ENCODE results near the gene SELENOS.
A peak's percentile ranks its signal among the peaks of the same experiment; 100 is the strongest.

The SELENOS gene, protein sequence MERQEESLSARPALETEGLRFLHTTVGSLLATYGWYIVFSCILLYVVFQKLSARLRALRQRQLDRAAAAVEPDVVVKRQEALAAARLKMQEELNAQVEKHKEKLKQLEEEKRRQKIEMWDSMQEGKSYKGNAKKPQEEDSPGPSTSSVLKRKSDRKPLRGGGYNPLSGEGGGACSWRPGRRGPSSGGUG

DNA sequence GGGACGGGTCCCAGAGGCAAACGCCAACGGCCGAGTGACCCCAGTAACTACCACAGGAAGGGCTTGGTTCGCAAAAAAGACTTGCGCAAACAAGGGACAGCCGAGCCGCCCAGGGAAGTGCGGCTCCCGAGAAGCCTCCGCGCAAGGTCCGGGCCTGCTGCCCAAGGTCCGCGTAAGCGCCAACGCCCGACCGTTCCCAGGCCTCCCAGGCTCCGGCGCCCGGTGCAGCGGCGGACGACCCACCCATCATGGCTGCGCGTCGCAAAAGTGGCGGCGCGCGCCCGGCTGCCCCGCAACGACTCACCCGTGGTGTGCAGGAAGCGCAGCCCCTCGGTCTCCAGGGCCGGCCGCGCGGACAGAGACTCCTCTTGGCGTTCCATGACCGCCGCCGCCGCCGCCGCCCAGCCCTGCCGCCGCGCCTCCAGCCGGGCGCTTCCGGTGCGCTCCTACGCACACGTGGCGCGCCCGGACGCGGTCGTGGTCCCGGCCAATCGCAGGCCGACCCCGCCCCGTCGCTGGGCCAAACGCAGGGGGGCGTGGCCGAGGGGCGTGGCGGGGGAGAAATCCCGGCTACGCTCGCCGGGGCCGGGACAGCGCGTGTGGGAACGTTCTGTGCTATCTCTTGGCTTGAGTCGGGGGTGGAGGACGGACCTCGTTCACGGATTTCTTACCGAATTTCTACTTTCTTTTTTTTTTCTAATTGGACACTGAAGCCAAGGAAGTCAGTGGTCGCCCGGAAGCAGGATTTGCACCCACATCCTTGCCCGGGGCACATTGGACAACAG, at the start of gene SELENOS:
SELENOS (minus strand) TSS at position 448 of the 785 bp plus-strand sequence; CDS start at position 380, 68 bp downstream.
- peak; percentile 84 for DNase-seq

DNA sequence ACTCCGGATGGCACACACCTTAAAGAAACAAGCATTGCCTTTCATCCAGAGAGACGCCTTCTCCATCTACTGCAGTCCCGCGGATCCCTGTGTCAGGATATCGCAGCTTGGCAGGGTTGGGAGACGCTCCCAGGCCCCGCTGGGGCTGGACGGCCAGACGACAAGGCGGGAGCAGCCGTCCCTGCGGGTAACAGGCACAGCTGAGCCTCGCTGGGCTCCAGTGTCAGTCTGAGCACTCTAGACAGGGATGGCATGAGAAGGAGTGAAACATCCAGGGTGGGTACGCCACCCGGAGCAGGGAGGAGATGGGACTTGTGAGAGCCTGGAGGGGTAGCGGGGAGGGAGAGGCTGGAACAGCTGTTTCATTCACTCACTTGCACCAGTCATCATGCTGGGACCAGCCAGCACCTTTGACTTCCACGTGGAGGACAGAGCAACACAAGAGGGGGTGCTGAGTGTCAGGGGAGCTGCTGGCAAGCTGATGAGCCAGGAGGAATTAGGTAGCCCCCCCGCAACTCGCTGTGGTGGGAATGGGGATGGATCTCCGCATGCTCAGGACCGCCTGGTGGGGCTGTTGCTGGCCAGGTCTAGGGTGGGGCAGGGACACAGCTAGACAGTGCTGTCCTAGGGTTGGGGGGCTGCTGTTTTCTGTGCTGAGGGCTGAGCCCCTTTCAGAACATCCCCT, 49.3 kb upstream of the SELENOS start:
- no peak for DNase-seq

DNA sequence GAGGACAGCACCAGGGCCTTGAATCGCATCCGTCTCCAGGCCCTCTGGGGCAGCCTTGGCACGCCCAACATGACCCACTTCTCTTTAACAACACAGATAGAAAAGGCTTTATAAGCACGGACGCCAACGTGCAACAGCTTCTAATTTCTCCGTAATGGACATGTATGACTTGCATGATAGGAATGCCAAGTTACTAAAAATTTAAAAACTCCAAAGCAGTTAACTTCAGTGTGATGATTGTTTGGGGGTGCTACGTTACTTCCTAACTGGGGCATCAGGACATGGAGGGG, 48.7 kb upstream of the SELENOS start:
- DNase-seq: no peak

DNA sequence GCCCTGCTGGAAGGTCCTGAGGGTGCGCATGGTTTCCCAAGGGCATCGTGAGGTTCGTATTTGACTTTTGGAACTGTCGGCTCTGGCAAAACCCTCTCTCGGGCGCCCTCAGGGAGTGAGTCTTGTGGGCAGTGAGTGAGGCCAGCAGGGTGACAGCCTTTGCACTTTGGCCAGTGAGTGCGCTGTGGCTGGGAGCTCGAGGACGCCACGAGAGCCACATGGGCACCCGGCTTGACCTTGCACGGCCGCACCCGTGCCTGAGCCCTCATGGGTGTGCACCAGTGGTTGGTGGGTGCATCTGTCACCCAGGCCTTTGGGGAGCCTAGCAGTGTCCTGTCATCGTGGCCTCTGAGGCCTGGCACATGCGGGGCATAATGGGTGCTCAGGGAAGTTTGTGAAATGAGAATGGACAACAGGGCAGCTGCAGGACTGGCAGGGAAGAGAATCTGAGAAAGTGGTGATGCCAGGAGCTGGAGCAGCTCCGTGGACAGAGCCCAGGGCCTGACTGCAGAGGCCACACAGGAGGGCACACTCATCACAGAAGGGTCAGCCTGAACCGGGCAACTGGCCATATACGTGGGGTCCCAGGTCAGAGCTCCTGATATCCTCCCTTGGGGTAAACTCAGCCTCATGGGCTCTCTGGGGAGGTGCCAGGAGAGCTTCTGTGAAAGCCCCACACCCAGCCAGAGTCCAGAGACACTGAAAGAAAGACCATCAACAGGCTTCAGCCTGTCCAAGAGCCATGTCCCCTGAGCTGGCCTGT, 48.2 kb upstream of the SELENOS start:
- DNase-seq: no peak

DNA sequence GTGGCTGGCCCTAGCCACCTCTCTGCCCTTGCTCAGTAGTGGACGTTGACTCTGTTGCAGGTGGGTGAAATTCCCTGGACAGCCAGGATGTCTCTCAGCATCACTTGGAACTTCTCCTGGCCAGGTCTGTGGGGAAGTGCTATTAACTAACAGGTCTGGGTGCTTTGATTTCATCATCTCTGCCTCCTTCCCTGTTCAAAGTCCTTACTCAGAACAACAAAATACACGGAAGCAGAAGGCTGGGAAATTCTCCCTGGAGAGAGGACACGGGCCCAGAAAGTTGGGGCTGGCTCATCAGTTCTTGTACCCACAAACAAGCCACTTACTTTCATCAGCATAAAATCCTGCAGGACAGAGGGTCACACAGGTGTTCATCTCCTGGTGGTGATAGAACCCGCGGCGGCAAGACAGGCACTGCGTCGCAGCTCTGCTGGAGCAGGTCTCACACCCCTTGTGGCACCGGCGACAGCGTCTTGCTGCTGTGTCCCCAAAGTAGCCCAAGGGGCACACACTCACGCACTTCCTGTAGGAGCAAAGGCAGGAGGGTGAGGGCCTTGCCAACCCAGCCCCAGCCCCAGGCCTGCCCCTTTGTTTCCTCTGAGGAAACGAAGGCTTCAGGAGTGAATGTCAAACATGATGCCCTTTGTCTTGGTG, 47.4 kb upstream of the SELENOS start:
- no peak for DNase-seq

DNA sequence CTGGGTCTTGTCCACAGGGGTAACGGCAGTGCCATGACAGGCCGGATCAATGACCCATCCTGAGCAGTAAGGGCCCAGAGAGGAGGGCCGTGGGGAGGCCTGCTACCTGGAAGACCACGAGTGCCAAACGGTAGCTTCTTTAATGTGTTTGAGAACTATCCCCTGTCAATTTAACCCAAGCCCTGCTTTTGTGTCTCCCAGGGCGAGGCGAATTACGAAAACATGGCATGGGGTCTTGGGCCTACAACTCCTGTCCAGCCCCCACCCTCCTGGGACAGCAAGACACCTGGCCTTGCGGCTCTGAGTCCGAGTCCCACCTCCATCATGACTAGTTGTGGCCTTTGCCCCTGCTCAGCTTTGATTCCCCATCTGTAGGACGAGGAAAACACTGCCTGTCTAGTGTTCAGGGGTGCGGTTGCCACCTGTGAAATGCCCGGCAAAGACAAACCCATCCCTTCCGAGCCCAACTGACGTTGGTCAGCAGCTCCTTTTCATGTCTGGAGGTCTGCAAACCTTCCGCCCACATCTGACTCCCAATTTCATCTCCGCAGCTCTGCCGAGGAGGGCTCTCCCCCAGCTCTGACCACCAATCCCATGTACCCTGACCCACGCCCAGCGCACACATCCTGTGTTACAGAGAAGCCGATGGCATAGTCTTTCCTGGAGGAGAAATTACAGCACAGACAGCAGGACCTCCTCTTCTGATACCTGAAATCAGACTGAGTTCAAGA, 46.7 kb upstream of the SELENOS start:
- no peak for DNase-seq

DNA sequence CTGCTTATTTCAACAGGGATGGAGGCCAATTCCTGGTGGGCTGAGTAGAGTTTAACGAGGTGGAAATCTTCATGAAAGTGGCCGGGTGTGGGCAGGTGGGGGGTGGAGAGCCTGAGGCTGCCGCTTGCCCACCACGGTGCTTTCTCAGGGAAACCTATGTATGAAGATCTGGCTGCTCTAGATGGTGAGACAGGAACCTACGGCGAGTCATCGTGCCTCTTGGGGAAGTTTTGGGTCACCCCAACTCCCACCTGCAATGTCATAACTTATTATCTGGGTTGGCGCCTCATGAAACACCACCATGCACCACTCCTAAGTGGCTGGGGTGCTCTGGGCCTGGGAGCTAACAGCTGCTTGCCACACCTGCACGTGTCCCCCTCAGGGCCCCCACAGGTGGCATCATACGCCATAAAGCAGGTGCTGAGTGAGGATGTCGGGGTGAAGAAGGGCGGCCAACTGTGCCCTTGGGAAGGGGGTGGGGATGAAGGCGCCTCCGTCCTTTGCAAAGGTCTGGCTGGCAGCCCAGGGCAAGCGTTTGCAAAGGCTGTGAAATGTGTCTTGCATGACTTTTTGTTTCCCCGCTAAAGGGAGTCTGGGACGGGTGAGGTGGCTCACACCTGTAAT, 45.7 kb upstream of the SELENOS start:
- no peak for DNase-seq

DNA sequence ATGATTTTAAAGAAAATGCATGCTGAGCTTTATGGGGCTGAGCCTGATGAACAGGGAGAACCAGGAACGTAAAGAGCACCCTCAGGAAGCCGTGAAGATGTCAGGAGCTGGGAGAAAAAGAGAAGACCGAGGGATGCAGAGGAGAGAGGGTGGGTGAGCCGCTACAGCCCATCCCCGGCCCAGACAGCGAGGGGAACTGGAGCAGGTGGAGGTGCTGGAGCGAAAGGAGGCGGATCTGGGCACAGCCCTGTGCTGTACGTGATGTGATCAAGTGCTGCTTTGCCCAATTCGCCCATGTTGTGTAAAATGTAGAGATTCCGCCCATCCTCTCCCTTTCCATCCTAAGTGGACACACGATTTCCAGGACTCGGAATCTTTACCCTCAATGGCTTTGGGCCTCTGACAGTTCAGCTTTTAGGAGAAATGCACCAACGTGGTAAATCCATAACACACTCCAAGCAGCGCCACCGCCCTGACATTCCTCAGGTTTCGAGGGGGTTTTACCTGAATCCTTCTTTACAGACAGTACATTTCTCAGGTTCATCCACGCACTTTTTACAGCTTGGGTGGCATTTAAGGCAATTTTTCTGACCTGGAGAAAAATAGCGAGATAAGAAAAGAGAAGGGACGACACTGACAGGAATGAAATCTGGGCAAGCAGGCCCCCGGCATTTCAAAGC, 44.9 kb upstream of the SELENOS start:
- DNase-seq: no peak

DNA sequence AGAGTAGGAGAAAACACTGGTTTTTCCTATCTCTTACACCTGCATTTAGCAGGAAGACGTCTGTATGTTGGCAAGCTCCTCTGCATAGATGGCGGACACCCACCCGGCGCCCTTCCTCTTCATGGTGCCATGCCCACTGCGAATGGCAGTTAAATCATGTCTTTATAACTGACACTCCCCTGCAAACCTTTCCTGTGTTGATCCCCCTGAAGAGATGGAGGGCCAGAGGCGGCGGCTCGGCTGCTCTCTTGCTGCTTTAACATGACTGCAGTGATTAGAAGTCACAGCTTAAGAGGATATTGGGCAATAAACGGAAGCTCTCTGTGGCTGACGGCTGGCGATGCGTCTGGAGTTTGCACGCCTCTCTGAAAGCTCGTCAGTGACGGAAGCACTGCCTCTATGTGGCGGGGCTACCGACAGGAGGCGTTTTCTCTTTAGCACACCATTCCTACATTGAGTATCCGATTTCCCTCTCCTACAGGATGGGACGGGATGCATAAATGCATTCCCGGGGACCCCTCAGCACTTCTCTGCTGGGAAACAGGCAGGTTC, 43.3 kb upstream of the SELENOS start:
- DNase-seq: peak; percentile 74

DNA sequence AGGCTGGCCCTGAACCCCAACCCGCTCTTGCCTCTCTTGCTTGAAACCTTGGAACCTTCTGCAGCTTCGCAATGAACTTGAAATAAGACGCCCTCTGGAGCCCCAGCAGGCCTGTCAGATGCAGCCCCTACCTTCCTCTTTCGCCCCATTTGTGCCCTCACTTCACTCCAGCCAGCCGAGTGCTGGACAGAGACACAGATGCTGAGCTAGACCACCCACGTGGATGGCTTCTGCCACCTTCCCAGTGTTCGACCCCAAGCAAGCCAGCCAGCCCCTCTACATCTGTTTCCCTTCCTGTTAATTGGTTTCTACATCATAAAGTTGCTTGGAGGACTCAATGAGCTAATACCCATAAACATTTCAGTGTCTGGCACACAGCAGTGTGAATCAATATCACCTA, 41.6 kb upstream of the SELENOS start:
- DNase-seq: no peak

DNA sequence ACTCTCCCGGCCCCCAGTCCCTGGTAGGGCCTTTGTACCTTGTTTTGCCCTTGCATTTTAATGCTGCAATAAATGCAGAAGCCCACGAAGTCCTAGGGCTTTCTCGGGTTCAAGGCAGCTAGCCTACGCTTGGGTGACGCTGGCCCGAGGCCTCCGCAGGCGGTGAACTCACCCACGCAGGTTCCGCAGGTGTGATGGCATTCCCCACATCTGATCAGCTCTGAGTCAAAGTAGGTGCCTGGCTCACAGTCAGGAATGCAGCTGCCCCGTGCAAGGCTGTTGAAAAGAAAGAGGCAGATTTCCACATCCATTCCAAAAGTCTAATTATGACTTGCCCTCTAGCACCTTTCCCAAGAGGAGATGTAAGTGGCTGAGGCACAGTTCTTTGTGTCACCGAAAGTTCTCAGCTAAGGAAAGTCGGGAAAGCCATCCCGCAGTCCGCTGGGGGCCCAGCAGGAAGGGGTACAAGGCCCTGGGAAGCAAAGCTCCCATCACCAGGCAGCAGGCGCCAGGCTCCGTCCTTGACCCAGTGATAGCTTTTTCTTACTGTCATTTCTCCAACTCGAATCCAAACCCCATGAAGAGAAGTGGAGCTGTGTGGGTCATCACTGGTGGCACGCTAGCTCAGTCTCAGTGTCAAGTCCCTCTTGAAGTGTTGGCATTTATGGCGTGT, 41.0 kb upstream of the SELENOS start:
- no peak for DNase-seq

DNA sequence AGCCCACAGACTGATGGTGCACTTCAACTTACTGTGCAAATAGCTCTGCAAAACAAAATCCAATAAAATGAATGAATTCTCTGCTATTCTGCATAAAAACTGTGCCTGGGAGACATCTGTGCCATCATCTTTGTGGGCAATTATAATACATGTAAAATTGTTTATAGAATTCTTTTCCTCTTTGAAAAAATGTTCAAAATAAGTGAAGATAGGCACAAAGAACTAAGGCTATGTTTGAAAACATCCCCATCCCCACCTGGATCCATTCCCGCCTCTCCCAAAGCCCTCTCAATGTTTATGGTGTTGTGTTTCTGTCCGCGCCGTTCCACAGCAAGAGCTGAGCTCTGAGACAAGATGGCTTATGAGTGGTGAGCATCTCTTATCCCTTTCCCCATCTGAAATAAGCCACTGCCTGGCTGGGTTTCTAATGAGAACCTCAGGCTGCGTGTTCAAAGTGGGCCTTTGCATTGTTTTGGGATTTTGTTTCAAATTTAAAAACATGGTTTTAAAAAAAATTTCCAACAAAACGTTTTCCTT, 40.1 kb upstream of the SELENOS start:
- no peak for DNase-seq

DNA sequence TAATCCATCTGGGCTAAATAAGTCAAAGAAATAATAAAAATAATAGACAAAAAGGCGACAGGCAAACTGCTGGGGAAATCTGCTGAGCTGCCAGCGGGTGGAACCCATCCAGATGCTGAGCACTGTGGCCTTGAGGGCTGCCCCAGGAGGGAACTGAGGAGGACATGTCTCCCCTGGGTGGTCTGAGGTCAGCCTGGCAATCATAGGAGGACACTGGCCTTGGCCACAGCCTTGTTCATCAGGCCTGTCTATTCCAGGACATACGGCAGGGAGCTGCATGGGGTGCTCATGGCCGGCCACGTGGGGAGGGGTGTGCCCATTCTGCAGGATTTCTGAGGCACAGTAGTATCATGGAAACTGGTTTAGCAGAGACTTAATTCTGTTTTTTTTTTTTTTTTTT, 39.2 kb upstream of the SELENOS start:
- no peak for DNase-seq

DNA sequence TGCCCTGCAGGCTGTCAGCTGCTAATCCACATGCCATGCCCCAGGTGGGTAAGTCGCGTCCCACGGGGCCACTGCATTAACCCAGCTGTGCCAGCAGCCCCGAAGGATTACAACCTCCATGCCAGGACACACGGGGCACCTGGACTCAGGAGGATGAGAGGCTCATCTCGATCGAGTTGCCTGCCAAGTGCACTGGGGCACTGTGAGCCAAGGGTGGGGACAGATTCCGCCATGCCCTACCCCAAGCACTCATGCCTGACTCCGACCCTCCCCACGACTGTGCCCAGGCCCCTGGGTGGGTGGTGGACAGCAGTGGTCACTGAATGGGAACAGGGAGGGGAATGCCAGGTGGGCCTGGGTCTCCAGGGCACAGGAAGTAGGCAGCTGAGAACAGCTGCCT, 38.5 kb upstream of the SELENOS start:
- no peak for DNase-seq

DNA sequence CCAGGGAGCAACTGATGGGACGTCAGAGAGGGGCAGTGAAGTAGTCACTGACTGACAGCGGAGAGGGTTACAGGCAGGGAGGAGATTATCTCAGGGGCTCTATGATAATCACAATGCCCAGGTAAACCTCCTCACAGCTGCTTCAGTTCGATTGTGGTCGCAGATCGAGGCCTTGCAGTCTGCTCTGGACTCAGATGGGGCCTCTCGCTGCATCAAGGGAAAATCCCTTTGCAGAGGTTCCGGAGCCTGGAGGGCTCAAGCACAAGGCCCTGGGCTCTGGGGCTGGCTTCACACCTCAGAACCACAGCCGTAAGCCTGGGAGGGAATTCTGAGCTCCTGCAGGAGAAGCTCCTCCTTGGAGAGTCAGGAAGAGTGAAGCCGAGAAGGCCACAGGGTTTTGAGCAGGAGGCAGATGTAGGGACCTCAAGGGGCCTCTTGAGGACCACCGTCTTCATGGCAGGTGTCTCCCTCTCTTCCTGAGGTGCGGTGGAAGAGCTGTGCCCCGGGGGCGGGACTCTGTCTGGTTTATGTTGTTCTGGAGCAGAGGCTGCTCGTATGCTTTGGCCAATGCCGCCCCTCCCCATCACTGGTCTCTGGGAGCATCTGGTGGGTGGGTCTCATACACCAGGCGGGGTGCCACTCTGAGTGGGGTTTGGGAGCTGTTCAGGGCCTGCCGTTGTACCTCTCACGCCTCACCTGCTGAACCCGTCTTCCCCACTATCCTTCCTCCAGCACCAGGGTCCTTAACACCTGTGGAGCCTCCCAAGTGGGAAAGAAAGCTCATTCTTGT, 37.2 kb upstream of the SELENOS start:
- no peak for DNase-seq

DNA sequence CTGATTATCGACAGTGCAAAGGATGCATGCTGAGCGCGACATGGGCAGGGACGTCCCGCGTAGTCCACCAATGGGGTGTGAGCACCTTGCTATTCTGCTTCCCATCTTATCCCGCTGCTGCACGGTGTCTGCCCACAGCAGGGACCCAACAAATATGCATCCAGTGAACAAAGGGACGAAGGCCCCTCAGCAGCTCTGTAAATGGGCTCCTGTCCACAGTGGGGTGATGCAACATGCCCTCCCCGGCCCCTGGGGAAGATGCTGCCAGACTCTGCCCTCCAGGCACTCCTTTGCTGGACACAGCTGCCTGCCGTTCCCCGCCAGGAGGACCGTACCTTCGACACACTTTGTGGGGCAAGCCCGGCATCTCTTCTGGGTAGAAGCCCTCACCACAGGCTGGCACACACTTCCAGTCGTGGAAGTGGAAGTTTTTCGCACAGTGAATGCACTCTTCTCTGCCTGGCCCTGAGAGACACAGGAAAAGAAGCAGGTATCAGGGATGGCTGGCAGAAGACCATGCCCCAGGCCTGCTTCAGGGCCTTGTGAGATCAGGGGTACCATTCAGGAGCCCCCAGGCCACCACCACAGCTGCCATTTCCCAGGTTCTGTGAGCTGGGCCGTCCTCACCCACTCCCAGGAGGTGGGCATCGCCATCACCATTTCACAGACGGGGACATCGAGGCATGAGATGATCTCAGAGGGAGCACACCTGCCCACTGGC, 35.9 kb upstream of the SELENOS start:
- DNase-seq: no peak

DNA sequence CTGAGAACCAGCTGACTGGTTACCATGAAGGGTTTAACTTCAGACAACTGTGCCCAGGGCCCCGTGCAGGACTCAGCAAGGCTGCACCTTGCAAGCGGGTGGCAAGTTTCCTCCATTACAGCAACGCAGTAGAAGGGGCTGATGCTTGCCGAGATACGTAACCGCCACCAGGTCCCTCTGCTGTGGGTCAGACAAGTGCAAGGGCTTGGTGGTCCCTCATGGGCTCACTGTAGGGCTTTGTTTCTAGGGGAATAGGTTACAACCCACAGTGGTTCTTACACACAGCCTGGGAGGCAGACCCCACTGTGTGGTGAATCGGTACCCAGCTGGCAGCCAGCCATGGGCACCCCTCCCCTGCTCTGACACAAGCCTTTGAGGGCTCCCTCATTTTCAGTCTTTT, 33.2 kb upstream of the SELENOS start:
- DNase-seq: no peak

DNA sequence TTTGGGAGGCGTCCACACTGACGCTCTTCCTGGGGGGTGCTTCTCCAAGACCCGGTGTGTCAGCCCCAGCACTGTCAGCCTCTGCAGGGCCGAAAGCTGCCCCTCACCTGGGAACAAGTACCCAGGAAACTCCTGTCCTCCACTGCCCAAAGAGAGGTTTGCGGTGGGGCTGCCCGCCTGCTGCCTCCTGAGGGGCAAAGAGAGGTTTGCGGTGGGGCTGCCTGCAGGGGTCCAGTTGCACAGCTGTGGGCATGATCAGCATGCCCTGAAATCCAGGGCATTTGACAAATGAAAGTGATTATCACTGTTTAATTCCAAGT, 32.8 kb upstream of the SELENOS start:
- DNase-seq: no peak

Measured in stimulated activated CD4-positive, alpha-beta T cell treated with anti-CD3 and anti-CD28 coated beads, Interleukin-1b, Interleukin-23, amount 100 ng/mL, for 48 hours (primary cell).